ENCODE results near the gene H2BK1. TPM values are rescaled to one million over a fixed set of nuclear protein-coding genes. Genes with fewer than 3 reads are reported as not detected.

The H2BK1 gene
- total and polyA plus RNA-seq, 2 experiments from 2014 or later = not detected

GRCh38 chr7:151181011-151181431 lies 29.3 kb downstream of the H2BK1 start:
- H3K27me3 ChIP-seq = peaks cover 9% of the 10 kb centered on the region
- no peak overlapping the region for H3K27ac ChIP-seq
- no peaks in the 10 kb centered on the region for H3K4me1 ChIP-seq (ENCODE audit: insufficient read depth)
- H2AFZ ChIP-seq = no peak overlapping the region
- H3K36me3 ChIP-seq (replicated peaks; ENCODE audit: insufficient read depth, low read depth) = no peaks in the 10 kb centered on the region
- no peaks in the 10 kb centered on the region for H3K79me2 ChIP-seq
- TF ChIP-seq CTCF (IDR thresholded peaks at IDR 0.05; ENCODE audit: poor library complexity) (no peak), EZH2phosphoT487 (IDR thresholded peaks at IDR 0.05; ENCODE audit: low read depth, severe bottlenecking, unreplicated experiment) (no peak), EZH2 (IDR thresholded peaks at IDR 0.05; ENCODE audit: borderline replicate concordance) (no peak)
- no peak overlapping the region for H3K4me2 ChIP-seq
- H4K20me1 ChIP-seq (ENCODE audit: insufficient read depth, poor library complexity, severe bottlenecking) = no peaks in the 10 kb centered on the region
- no peak for DNase-seq (ENCODE audit: low spot score)
- no peak overlapping the region for H3K4me3 ChIP-seq
- no peaks in the 10 kb centered on the region for H3K9me3 ChIP-seq (ENCODE audit: low read depth)
- WGBS (ENCODE audit: low lambda C conversion rate, missing lambda C conversion rate) = 90% methylated on average over 22 of the region's 22 CpGs
- no peaks in the 10 kb centered on the region for H3K9me2 ChIP-seq (replicated peaks; ENCODE audit: insufficient read depth)

GRCh38 chr7:151179946-151180345 lies 30.3 kb downstream of the H2BK1 start:
- H3K4me1 ChIP-seq (ENCODE audit: insufficient read depth) = no peaks in the 10 kb centered on the region
- 84% methylated on average over 4 of the region's 4 CpGs for WGBS (ENCODE audit: low lambda C conversion rate, missing lambda C conversion rate)
- H3K27me3 ChIP-seq = peaks cover 11% of the 10 kb centered on the region
- H3K9me2 ChIP-seq (replicated peaks; ENCODE audit: insufficient read depth) = no peaks in the 10 kb centered on the region
- H3K36me3 ChIP-seq (replicated peaks; ENCODE audit: insufficient read depth, low read depth) = no peaks in the 10 kb centered on the region
- no peaks in the 10 kb centered on the region for H3K9me3 ChIP-seq (ENCODE audit: low read depth)
- no peaks in the 10 kb centered on the region for H4K20me1 ChIP-seq (ENCODE audit: insufficient read depth, poor library complexity, severe bottlenecking)
- no peak for DNase-seq (ENCODE audit: low spot score)
- no peak overlapping the region for H3K4me3 ChIP-seq
- no peaks in the 10 kb centered on the region for H3K79me2 ChIP-seq
- no peak for TF ChIP-seq EZH2 (IDR thresholded peaks at IDR 0.05; ENCODE audit: borderline replicate concordance)
- TF ChIP-seq EZH2phosphoT487 (IDR thresholded peaks at IDR 0.05; ENCODE audit: low read depth, severe bottlenecking, unreplicated experiment) = no peak
- TF ChIP-seq CTCF (IDR thresholded peaks at IDR 0.05; ENCODE audit: poor library complexity) = no peak
- H3K4me2 ChIP-seq = no peak overlapping the region
- no peak overlapping the region for H3K27ac ChIP-seq
- no peak overlapping the region for H2AFZ ChIP-seq

- H3K9me3 ChIP-seq (ENCODE audit: low read depth) = no peaks in the 10 kb centered on the region
- no peak overlapping the region for H3K4me2 ChIP-seq
- no peaks in the 10 kb centered on the region for H3K4me1 ChIP-seq (ENCODE audit: insufficient read depth)
- TF ChIP-seq EZH2 (IDR thresholded peaks at IDR 0.05; ENCODE audit: borderline replicate concordance) = no peak
- no peak for TF ChIP-seq EZH2phosphoT487 (IDR thresholded peaks at IDR 0.05; ENCODE audit: low read depth, severe bottlenecking, unreplicated experiment)
- no peak for TF ChIP-seq CTCF (IDR thresholded peaks at IDR 0.05; ENCODE audit: poor library complexity)
- peaks cover 11% of the 10 kb centered on the region for H3K27me3 ChIP-seq
- WGBS (ENCODE audit: low lambda C conversion rate, missing lambda C conversion rate) = 83% methylated on average over 8 of the region's 8 CpGs
- no peaks in the 10 kb centered on the region for H3K36me3 ChIP-seq (replicated peaks; ENCODE audit: insufficient read depth, low read depth)
- H4K20me1 ChIP-seq (ENCODE audit: insufficient read depth, poor library complexity, severe bottlenecking) = no peaks in the 10 kb centered on the region
- no peaks in the 10 kb centered on the region for H3K9me2 ChIP-seq (replicated peaks; ENCODE audit: insufficient read depth)
- no peak overlapping the region for H2AFZ ChIP-seq
- no peak overlapping the region for H3K27ac ChIP-seq
- H3K79me2 ChIP-seq = no peaks in the 10 kb centered on the region
- no peak for DNase-seq (ENCODE audit: low spot score)
- no peak overlapping the region for H3K4me3 ChIP-seq
Measured at GRCh38 chr7:151179287-151179860, 30.9 kb downstream of the H2BK1 start.

Measured in hepatocyte (in vitro differentiated cells).